HEK293 (cell line): ENCODE results near the gene NSD1.
A peak's percentile ranks its signal among the peaks of the same experiment; 100 is the strongest.

ENCODE experiments used
- CTCF ChIA-PET: fragments of 350-600 bp; formaldehyde crosslinking; extraction: SDS; loops from one replicate; lab custom pipeline; 2021; ENCODE audit warnings: antibody characterized with exemption; lab: Yijun Ruan, JAX
- POLR2A ChIA-PET: fragments of 300-600 bp; formaldehyde crosslinking; extraction: SDS; loops from one replicate; lab custom pipeline; 2020; ENCODE audit warnings: antibody characterized with exemption, inconsistent platforms; lab: Yijun Ruan, JAX
- H3K27ac ChIP-seq: fragments of 200-500 bp; sonication (Bioruptor generic); 2 replicates; pipeline ENCODE4 v1.5.1; 2014; ENCODE audit warnings: low read depth, low read length, control low read depth, inconsistent platforms; ENCODE audit errors: extremely low read depth
- H3K36me3 ChIP-seq, 2 experiments: fragments of 200-500 bp in 1 of 2; sonication (Bioruptor generic) in 1 of 2; 1 replicate in 1 of 2; 2 replicates in 1 of 2; pipeline ENCODE4 v1.5.1; 2014 to 2017; ENCODE audit warnings: inconsistent platforms in 2 of 2, low read length in 2 of 2; ENCODE audit not compliant: control insufficient read depth in 2 of 2, insufficient read depth in 1 of 2
- H3K4me1 ChIP-seq: fragments of 200-500 bp; sonication (Bioruptor generic); 2 replicates; pipeline ENCODE4 v1.5.1; 2014; ENCODE audit warnings: mild to moderate bottlenecking, low read length, inconsistent platforms; ENCODE audit not compliant: control insufficient read depth, insufficient read depth
- H3K4me3 ChIP-seq: 2 replicates; pipeline ENCODE4 v1.5.1; 2011; ENCODE audit warnings: low read depth, mild to moderate bottlenecking, control low read depth, low read length, moderate library complexity
- H3K9me3 ChIP-seq: fragments of 200-500 bp; sonication (Bioruptor generic); 2 replicates; pipeline ENCODE4 v1.5.1; 2014; ENCODE audit warnings: low read depth, low read length, inconsistent platforms; ENCODE audit not compliant: control insufficient read depth, insufficient read depth
- BCL11A ChIP-seq: fragments of 450-650 bp; formaldehyde crosslinking; IDR thresholded peaks from 2 replicates; pipeline ENCODE4 v1.5.1; 2016; ENCODE audit warnings: low read depth, missing biosample characterization, missing genetic modification characterization
- GLIS2 ChIP-seq: fragments of 450-650 bp; formaldehyde crosslinking; IDR thresholded peaks from 2 replicates; pipeline ENCODE4 v1.5.1; 2016; ENCODE audit warnings: missing biosample characterization, missing genetic modification characterization
- HOXA7 ChIP-seq: sonication (generic); formaldehyde crosslinking; IDR thresholded peaks from 2 replicates; pipeline ENCODE4 v1.8.1; 2022; ENCODE audit warnings: missing genetic modification reagents, borderline replicate concordance
- HOXC10 ChIP-seq: sonication (generic); formaldehyde crosslinking; IDR thresholded peaks from 2 replicates; pipeline ENCODE4 v1.8.1; 2023; ENCODE audit warnings: mild to moderate bottlenecking, missing genetic modification reagents
- MYNN ChIP-seq: fragments of 450-650 bp; formaldehyde crosslinking; IDR thresholded peaks from 2 replicates; pipeline ENCODE4 v1.5.1; 2016; ENCODE audit warnings: missing biosample characterization, missing genetic modification characterization, borderline replicate concordance
- PRDM10 ChIP-seq: fragments of 450-650 bp; formaldehyde crosslinking; IDR thresholded peaks from 2 replicates; pipeline ENCODE4 v1.5.1; 2016; ENCODE audit warnings: missing biosample characterization, missing genetic modification characterization
- PRDM6 ChIP-seq: fragments of 450-650 bp; formaldehyde crosslinking; IDR thresholded peaks from 2 replicates; pipeline ENCODE4 v1.5.1; 2017; ENCODE audit warnings: missing biosample characterization, missing genetic modification characterization
- SP2 ChIP-seq: fragments of 450-650 bp; formaldehyde crosslinking; IDR thresholded peaks from 2 replicates; pipeline ENCODE4 v1.5.1; 2016; ENCODE audit warnings: missing biosample characterization, missing genetic modification characterization
- TCF7L2 ChIP-seq: IDR thresholded peaks from 2 replicates; pipeline ENCODE4 v1.6.1; 2011; ENCODE audit warnings: low read depth, mild to moderate bottlenecking, inconsistent platforms, low read length, moderate library complexity, borderline replicate concordance
- ZFHX2 ChIP-seq: fragments of 450-650 bp; formaldehyde crosslinking; conservative IDR thresholded peaks from 2 replicates; pipeline ENCODE4 v1.5.1; 2016; ENCODE audit warnings: missing biosample characterization, missing genetic modification characterization
- ZFP37 ChIP-seq: fragments of 450-650 bp; formaldehyde crosslinking; IDR thresholded peaks from 2 replicates; pipeline ENCODE4 v1.5.1; 2016; ENCODE audit warnings: missing biosample characterization, missing genetic modification characterization
- ZNF221 ChIP-seq: fragments of 450-650 bp; formaldehyde crosslinking; IDR thresholded peaks from 2 replicates; pipeline ENCODE4 v1.5.1; 2017; ENCODE audit warnings: missing biosample characterization, missing genetic modification characterization, borderline replicate concordance
- ZNF24 ChIP-seq: fragments of 450-650 bp; formaldehyde crosslinking; IDR thresholded peaks from 2 replicates; pipeline ENCODE4 v1.5.1; 2016; ENCODE audit warnings: missing biosample characterization, missing genetic modification characterization
- ZNF248 ChIP-seq: fragments of 450-650 bp; formaldehyde crosslinking; IDR thresholded peaks from 2 replicates; pipeline ENCODE4 v1.5.1; 2017; ENCODE audit warnings: missing biosample characterization, missing genetic modification characterization
- ZNF341 ChIP-seq: fragments of 450-650 bp; formaldehyde crosslinking; IDR thresholded peaks from 2 replicates; pipeline ENCODE4; 2016; ENCODE audit warnings: low read depth, missing biosample characterization, missing genetic modification characterization
- ZNF362 ChIP-seq: fragments of 450-650 bp; formaldehyde crosslinking; IDR thresholded peaks from 2 replicates; pipeline ENCODE4 v1.5.1; 2016; ENCODE audit warnings: missing biosample characterization, missing genetic modification characterization
- ZNF449 ChIP-seq: fragments of 450-650 bp; formaldehyde crosslinking; IDR thresholded peaks from 2 replicates; pipeline ENCODE4 v1.5.1; 2017; ENCODE audit warnings: missing biosample characterization, mild to moderate bottlenecking, missing genetic modification characterization, moderate library complexity
- ZNF473 ChIP-seq: fragments of 450-650 bp; formaldehyde crosslinking; IDR thresholded peaks from 2 replicates; pipeline ENCODE4 v1.5.1; 2017; ENCODE audit warnings: missing biosample characterization, missing genetic modification characterization
- ZNF501 ChIP-seq: fragments of 450-650 bp; formaldehyde crosslinking; IDR thresholded peaks from 2 replicates; pipeline ENCODE4 v1.5.1; 2016; ENCODE audit warnings: missing biosample characterization, missing genetic modification characterization
- ZNF747 ChIP-seq: fragments of 450-650 bp; formaldehyde crosslinking; IDR thresholded peaks from 2 replicates; pipeline ENCODE4 v1.5.1; 2016; ENCODE audit warnings: missing biosample characterization, missing genetic modification characterization
- ZNF768 ChIP-seq: fragments of 450-650 bp; formaldehyde crosslinking; IDR thresholded peaks from 2 replicates; pipeline ENCODE4 v1.5.1; 2018; ENCODE audit warnings: missing biosample characterization, mild to moderate bottlenecking, missing genetic modification characterization
- ZNF776 ChIP-seq: fragments of 450-650 bp; formaldehyde crosslinking; IDR thresholded peaks from 2 replicates; pipeline ENCODE4 v1.5.0; 2017; ENCODE audit warnings: missing biosample characterization, missing genetic modification characterization, borderline replicate concordance
- ZNF785 ChIP-seq: fragments of 450-650 bp; formaldehyde crosslinking; IDR thresholded peaks from 2 replicates; pipeline ENCODE4 v1.5.1; 2016; ENCODE audit warnings: missing biosample characterization, missing genetic modification characterization
- ZSCAN30 ChIP-seq: fragments of 450-650 bp; IDR thresholded peaks from 2 replicates; pipeline ENCODE4 v1.5.1; 2018; ENCODE audit warnings: missing biosample characterization, mild to moderate bottlenecking, missing genetic modification characterization, moderate library complexity
- ZXDB ChIP-seq: fragments of 450-650 bp; formaldehyde crosslinking; IDR thresholded peaks from 2 replicates; pipeline ENCODE4 v1.5.1; 2016; ENCODE audit warnings: missing biosample characterization, missing genetic modification characterization
- TF ChIP-seq, protein P1 (sequence below): fragments of 450-650 bp; formaldehyde crosslinking; IDR thresholded peaks from 2 replicates; pipeline ENCODE4; 2016; ENCODE audit warnings: missing biosample characterization, missing genetic modification characterization
- TF ChIP-seq, protein P2 (sequence below): fragments of 450-650 bp; IDR thresholded peaks from 2 replicates; pipeline ENCODE4 v1.5.1; 2018; ENCODE audit warnings: missing biosample characterization, missing genetic modification characterization

NSD1 gene

DNA sequence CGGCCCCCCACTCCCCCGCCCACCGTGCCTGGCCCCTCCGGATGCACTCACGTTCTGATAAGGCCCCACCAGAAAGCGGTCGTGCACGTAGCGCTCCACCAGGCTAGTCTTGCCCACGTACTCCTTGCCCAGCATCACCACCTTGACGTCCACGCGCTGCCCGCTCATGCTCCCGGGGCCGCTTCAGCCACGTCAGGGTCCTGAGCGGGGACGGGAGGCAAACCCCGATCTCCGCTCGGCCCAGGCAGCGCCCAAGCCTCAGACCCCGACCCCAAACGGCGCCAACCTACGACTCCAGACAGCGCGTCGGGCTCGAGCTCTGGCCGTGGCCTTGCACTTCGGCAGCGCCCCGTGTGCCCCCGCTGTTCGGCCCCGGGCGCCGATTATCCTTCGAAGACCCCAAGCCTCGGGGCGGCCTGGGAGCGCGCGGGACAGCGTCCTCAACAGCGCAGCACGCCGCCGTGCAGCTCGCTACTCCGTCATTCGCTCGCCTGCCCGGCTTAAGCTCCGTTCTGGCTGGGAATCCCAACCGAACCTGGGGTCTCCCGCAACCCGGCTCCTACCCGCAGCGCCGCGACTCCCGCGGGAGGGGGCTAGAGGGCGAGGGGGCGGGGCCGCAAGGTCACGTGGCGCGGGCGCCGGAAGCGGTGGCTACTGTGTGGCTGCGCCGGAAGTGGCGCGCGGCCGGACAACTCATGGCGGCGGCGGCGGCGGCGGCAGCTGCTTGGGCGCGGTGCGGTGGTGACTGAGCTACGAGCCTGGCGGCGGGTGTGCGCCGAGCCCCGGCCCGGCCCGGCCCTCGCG, 169.8 kb downstream of the NSD1 start, which contains the start of the genes PRELID1 and RAB24:
TSS of gene PRELID1 (plus strand) at position 679 of the 804 bp plus-strand sequence. CDS start 187 bp downstream, outside the sequence.
TSS of gene RAB24 (minus strand) at position 599 of the 804 bp plus-strand sequence. CDS start at position 168, 431 bp downstream.
- Histone ChIP-seq H3K27ac (peak within 1 kb of the TSS; percentile 80), H3K4me3 (peak within 1 kb of the TSS; percentile 90), H3K36me3 (peaks cover 4 to 68% of the 10 kb centered on the region in 2 experiments; a peak in 2 of 3 replicates), H3K9me3 (no peaks in the 10 kb centered on the region), H3K4me1 (peaks cover 9% of the 10 kb centered on the region)
- ChIA-PET POLR2A (interaction anchor here (1.0 to 1.2 kb wide), 2 partner anchors 9 to 16 kb away, joined by 3 to 11 read pairs; partner anchors contain the start of gene MXD3), CTCF (interaction anchor here (0.6 to 1.6 kb wide), 3 partner anchors 14 to 192 kb away, joined by 3 to 4 read pairs (median 3); no protein-coding TSS in a partner anchor)
- TF ChIP-seq, protein P1, sequence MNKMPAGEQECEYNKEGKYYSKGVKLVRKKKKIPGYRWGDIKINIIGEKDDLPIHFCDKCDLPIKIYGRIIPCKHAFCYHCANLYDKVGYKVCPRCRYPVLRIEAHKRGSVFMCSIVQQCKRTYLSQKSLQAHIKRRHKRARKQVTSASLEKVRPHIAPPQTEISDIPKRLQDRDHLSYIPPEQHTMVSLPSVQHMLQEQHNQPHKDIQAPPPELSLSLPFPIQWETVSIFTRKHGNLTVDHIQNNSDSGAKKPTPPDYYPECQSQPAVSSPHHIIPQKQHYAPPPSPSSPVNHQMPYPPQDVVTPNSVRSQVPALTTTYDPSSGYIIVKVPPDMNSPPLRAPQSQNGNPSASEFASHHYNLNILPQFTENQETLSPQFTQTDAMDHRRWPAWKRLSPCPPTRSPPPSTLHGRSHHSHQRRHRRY (tag by site-specific recombination), result no peak
- TF ChIP-seq HOXC10 (no peak), ZNF473 (no peak), PRDM10 (no peak), GLIS2 (tag by site-specific recombination) (peak; percentile 89), ZNF449 (tag by site-specific recombination) (peak; percentile 30; the same call in 1 of the 2 replicates), ZNF501 (tag by site-specific recombination) (peak; percentile 93), SP2 (tag by site-specific recombination) (peak; percentile 53), HOXA7 (no peak), PRDM6 (tag by site-specific recombination) (no peak), ZSCAN30 (tag by site-specific recombination) (peak; percentile 75; the same call in 1 of the 2 replicates), ZNF785 (tag by site-specific recombination) (no peak), MYNN (no peak), ZFHX2 (tag by site-specific recombination) (peak; percentile 28; the same call in 1 of the 2 replicates), ZFP37 (peak; percentile 73; the same call in 1 of the 2 replicates), ZNF221 (no peak), ZNF248 (tag by site-specific recombination) (no peak), ZNF362 (tag by site-specific recombination) (no peak), ZNF341 (peak; percentile 67), ZNF776 (tag by site-specific recombination) (no peak), ZNF24 (peak; percentile 64; the same call in 1 of the 2 replicates), ZXDB (tag by site-specific recombination) (peak; percentile 77), TCF7L2 (no peak), ZNF768 (no peak), BCL11A (0 out of 2 replicates have a peak, but pooled peaks have one; percentile 30), ZNF747 (tag by site-specific recombination) (no peak)
- TF ChIP-seq, protein P2, sequence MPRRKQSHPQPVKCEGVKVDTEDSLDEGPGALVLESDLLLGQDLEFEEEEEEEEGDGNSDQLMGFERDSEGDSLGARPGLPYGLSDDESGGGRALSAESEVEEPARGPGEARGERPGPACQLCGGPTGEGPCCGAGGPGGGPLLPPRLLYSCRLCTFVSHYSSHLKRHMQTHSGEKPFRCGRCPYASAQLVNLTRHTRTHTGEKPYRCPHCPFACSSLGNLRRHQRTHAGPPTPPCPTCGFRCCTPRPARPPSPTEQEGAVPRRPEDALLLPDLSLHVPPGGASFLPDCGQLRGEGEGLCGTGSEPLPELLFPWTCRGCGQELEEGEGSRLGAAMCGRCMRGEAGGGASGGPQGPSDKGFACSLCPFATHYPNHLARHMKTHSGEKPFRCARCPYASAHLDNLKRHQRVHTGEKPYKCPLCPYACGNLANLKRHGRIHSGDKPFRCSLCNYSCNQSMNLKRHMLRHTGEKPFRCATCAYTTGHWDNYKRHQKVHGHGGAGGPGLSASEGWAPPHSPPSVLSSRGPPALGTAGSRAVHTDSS (tag by site-specific recombination), result no peak
